Myocyte (in vitro differentiated cells): ENCODE data around the gene RIIAD1. TPM values are rescaled to one million over a fixed set of nuclear protein-coding genes. Genes with fewer than 3 reads are reported as not detected.

Experiments
- total RNA-seq: library from RNA; depleted of rRNA; stranded (reverse); fragments of >200 nt; gene quantifications from 2 replicates; pipeline ENCODE4 v1.2.3, GENCODE V29; 2014

Gene RIIAD1
- total RNA-seq, 1 donor from 2014 or later = not detected

Other genes starting within 250 kb of the RIIAD1 start
- gene CGN, start 210.1 kb upstream of the RIIAD1 start, total RNA-seq = 0.21 TPM in 1 of 2 replicates, not detected in the other
- gene TUFT1, start 181.2 kb upstream of the RIIAD1 start, total RNA-seq = 31.4 and 45.5 TPM in 2 replicates
- gene SNX27, start 109.5 kb upstream of the RIIAD1 start, total RNA-seq = 27.9 and 29.6 TPM in 2 replicates
- gene CELF3, start 4.7 kb upstream of the RIIAD1 start, total RNA-seq = not detected in 2 replicates
- 54.5 and 66.5 TPM in 2 replicates for gene MRPL9, start 42.0 kb downstream of the RIIAD1 start, total RNA-seq
- gene TDRKH, start 69.0 kb downstream of the RIIAD1 start, total RNA-seq = 5.1 and 10.1 TPM in 2 replicates
- not detected in 2 replicates for gene LINGO4, start 83.9 kb downstream of the RIIAD1 start, total RNA-seq
- gene RORC, start 110.3 kb downstream of the RIIAD1 start, total RNA-seq = 0.72 and 1.4 TPM in 2 replicates
- not detected in 2 replicates for gene C2CD4D, start 118.3 kb downstream of the RIIAD1 start, total RNA-seq
- not detected in 2 replicates for gene THEM5, start 132.2 kb downstream of the RIIAD1 start, total RNA-seq
- gene THEM4, start 188.0 kb downstream of the RIIAD1 start, total RNA-seq = 12.2 and 12.8 TPM in 2 replicates